Frontal cortex (tissue), 4 donors: ENCODE measurements around the gene SLC23A2. TPM values are rescaled to one million over a fixed set of nuclear protein-coding genes. Genes with fewer than 3 reads are reported as not detected.

Experiments used
- DNase-seq, 2 donors: peaks; one replicate each; pipeline ENCODE4 v3.0.0; 2012; ENCODE audit warnings: low spot score in 2 of 2
- FAIRE-seq: peaks from 2 replicates; lab custom pipeline; 2012; peaks lifted over from hg19 to GRCh38; lab: Jason Lieb, UNC
- small RNA-seq: library from RNA; depleted of rRNA; stranded (forward); fragments of <200 nt; gene quantifications from one replicate; pipeline ENCODE3, GENCODE V24; 2014
- total RNA-seq: library from RNA; depleted of rRNA; stranded (reverse); fragments of >200 nt; gene quantifications from one replicate; pipeline ENCODE4 v1.2.3, GENCODE V29; 2014
- donor health status: control.
- donor health status: control.
- donor health status: control.

SLC23A2 gene
- total RNA-seq, 1 donor from 2014 or later = 41.6 TPM

- FAIRE-seq (no peak), DNase-seq (no peak)
Measured at GRCh38 chr20:4810426-4811019, 190.8 kb downstream of the SLC23A2 start.

- FAIRE-seq (no peak), DNase-seq (no peak)
Measured at GRCh38 chr20:4809707-4810106, 191.6 kb downstream of the SLC23A2 start.

- FAIRE-seq = no peak
Measured at GRCh38 chr20:4808872-4809271, 192.4 kb downstream of the SLC23A2 start.

GRCh38 chr20:4805663-4806449 is 195.5 kb downstream of the SLC23A2 start:
- no peak for FAIRE-seq

More at GRCh38 chr20:4808872-4809271, 192.4 kb downstream of the SLC23A2 start:
- no peak for DNase-seq

GRCh38 chr20:4802527-4802926 is 198.8 kb downstream of the SLC23A2 start:
- FAIRE-seq = no peak
- DNase-seq = no peak

More at GRCh38 chr20:4805663-4806449, 195.5 kb downstream of the SLC23A2 start:
- no peak for DNase-seq

Small RNA genes lying within 50 kb of the gene (small RNA-seq; reads per million reads assigned to genes)
- gene AL121890.1 = not detected
- not detected for gene RF00322

Other genes starting within 250 kb of the SLC23A2 start
- gene RASSF2, start 177.9 kb downstream of the SLC23A2 start, total RNA-seq = 274 TPM
- gene TMEM230, start 111.6 kb upstream of the SLC23A2 start, total RNA-seq = 42.4 TPM
- 42.0 TPM for gene PCNA, start 118.4 kb upstream of the SLC23A2 start, total RNA-seq
- gene CDS2, start 125.5 kb upstream of the SLC23A2 start, total RNA-seq = 69.3 TPM